GM12878 (cell line): ENCODE measurements around the gene DPH1. TPM values are rescaled to one million over a fixed set of nuclear protein-coding genes. Genes with fewer than 3 reads are reported as not detected.

Experiments used
- ATAC-seq: fragments of 200-7000 bp; cut with Tn5 transposase; 3 replicates; pipeline ENCODE4 v1.9.1; 2020; ENCODE audit warnings: mild to moderate bottlenecking, moderate library complexity
- BruUV-seq: library from RNA; stranded (reverse); fragments of 400-500 nt; replicated peaks from 2 replicates; lab custom pipeline; 2021; lab: Mats Ljungman, UMichigan
- CTCF ChIA-PET: fragments of 300-600 bp; sonication (Branson Sonifier 250); formaldehyde crosslinking; extraction: SDS; loops from one replicate; lab custom pipeline; 2021; ENCODE audit warnings: inconsistent platforms; lab: Yijun Ruan, JAX
- POLR2A ChIA-PET: fragments of 350-600 bp; formaldehyde crosslinking; extraction: SDS; loops from one replicate; lab custom pipeline; 2021; ENCODE audit warnings: inconsistent platforms; lab: Charles Lee
- RAD21 ChIA-PET: fragments of 300-600 bp; sonication (Branson Sonifier 250); formaldehyde crosslinking; loops from one replicate; lab custom pipeline; 2023; ENCODE audit warnings: antibody characterized with exemption; ENCODE audit not compliant: unreplicated experiment; lab: Charles Lee
- SMC1A ChIA-PET: fragments of 300-600 bp; sonication (Branson Sonifier 250); formaldehyde crosslinking; loops from one replicate; lab custom pipeline; 2023; ENCODE audit not compliant: unreplicated experiment, uncharacterized antibody; lab: Charles Lee
- DNase-seq: peaks from one replicate; pipeline ENCODE4 v3.0.0-alpha.2; 2011; ENCODE audit warnings: low read depth, low spot score
- FAIRE-seq: peaks from 3 replicates; lab custom pipeline; 2011; peaks lifted over from hg19 to GRCh38; lab: Jason Lieb, UNC
- H2AFZ ChIP-seq: 2 replicates; pipeline ENCODE4 v1.6.0; 2011; ENCODE audit warnings: low read depth, low read length, control low read depth; ENCODE audit not compliant: control insufficient read depth
- H3K27ac ChIP-seq: 2 replicates; pipeline ENCODE4 v1.5.1; 2011; ENCODE audit warnings: control low read depth; ENCODE audit not compliant: control insufficient read depth, insufficient read depth
- H3K27me3 ChIP-seq, 2 experiments: replicated peaks in 1 of 2; 2 replicates each; pipeline versions ENCODE4 v1.6.0 to v1.6.1; 2011; ENCODE audit warnings: low read length in 1 of 2; ENCODE audit not compliant: control insufficient read depth in 2 of 2, insufficient read depth in 2 of 2
- H3K36me3 ChIP-seq, 2 experiments: 2 replicates each; pipeline ENCODE4 v1.5.1; 2011; ENCODE audit warnings: low read length in 1 of 2; ENCODE audit not compliant: control insufficient read depth in 2 of 2, insufficient read depth in 2 of 2
- H3K4me1 ChIP-seq: 2 replicates; pipeline ENCODE4 v1.6.1; 2011; ENCODE audit warnings: mild to moderate bottlenecking, low read length, moderate library complexity, mixed read lengths; ENCODE audit not compliant: control insufficient read depth, insufficient read depth
- H3K4me2 ChIP-seq: 2 replicates; pipeline ENCODE4 v1.6.0; 2011; ENCODE audit warnings: control low read depth; ENCODE audit not compliant: control insufficient read depth, insufficient read depth
- H3K4me3 ChIP-seq: fragments of 200-600 bp; sonication (generic); 2 replicates; pipeline ENCODE4 v1.5.1; 2016
- H3K79me2 ChIP-seq: 2 replicates; pipeline ENCODE4 v1.6.0; 2011; ENCODE audit warnings: low read length; ENCODE audit not compliant: control insufficient read depth, insufficient read depth
- H3K9ac ChIP-seq: 2 replicates; pipeline ENCODE4 v1.8.0; 2011; ENCODE audit warnings: low read length, control low read depth, mixed read lengths; ENCODE audit not compliant: control insufficient read depth, insufficient read depth
- H3K9me3 ChIP-seq: replicated peaks from 3 replicates; pipeline ENCODE4 v1.5.1; 2011; ENCODE audit warnings: mild to moderate bottlenecking, low read length; ENCODE audit not compliant: control insufficient read depth, insufficient read depth
- H4K20me1 ChIP-seq: 2 replicates; pipeline ENCODE4 v1.6.0; 2011; ENCODE audit not compliant: control insufficient read depth, insufficient read depth
- BACH1 ChIP-seq: fragments of 450-650 bp; IDR thresholded peaks from 2 replicates; pipeline ENCODE4 v1.6.1; 2017; ENCODE audit warnings: mild to moderate bottlenecking, borderline replicate concordance
- CHD2 ChIP-seq: IDR thresholded peaks from 2 replicates; pipeline ENCODE4 v1.6.1; 2011; ENCODE audit warnings: low read depth, low read length, improper control_type of control experiment, borderline replicate concordance
- GABPA ChIP-seq: IDR thresholded peaks from 2 replicates; pipeline ENCODE4 v1.6.1; 2014; ENCODE audit warnings: antibody characterized with exemption, low read depth, mild to moderate bottlenecking, inconsistent platforms
- IKZF2 ChIP-seq, 2 experiments: fragments of 450-650 bp; IDR thresholded peaks; 2 replicates each; pipeline ENCODE4 v1.6.1; 2017; ENCODE audit warnings: mild to moderate bottlenecking in 2 of 2, moderate library complexity in 2 of 2
- KLF5 ChIP-seq: fragments of 450-650 bp; IDR thresholded peaks from 2 replicates; pipeline ENCODE4 v1.6.1; 2014; ENCODE audit warnings: mild to moderate bottlenecking; ENCODE audit not compliant: partially characterized antibody
- NFYB ChIP-seq: IDR thresholded peaks from 2 replicates; pipeline ENCODE4 v1.6.1; 2011; ENCODE audit warnings: low read depth, mild to moderate bottlenecking, low read length, improper control_type of control experiment, moderate library complexity; ENCODE audit not compliant: insufficient read depth
- PBX3 ChIP-seq: IDR thresholded peaks from 2 replicates; pipeline ENCODE4 v1.6.1; 2011; ENCODE audit warnings: mild to moderate bottlenecking, low read depth, low read length, moderate library complexity; ENCODE audit not compliant: insufficient replicate concordance
- POLR2A ChIP-seq: IDR thresholded peaks from 2 replicates; pipeline ENCODE4 v1.6.1; 2011; ENCODE audit warnings: low read depth, mild to moderate bottlenecking, low read length
- RAD21 ChIP-seq: IDR thresholded peaks from 2 replicates; pipeline ENCODE4 v1.6.1; 2011; ENCODE audit warnings: mild to moderate bottlenecking, low read depth, low read length, moderate library complexity; ENCODE audit not compliant: insufficient read depth
- RAD51 ChIP-seq: fragments of 450-650 bp; IDR thresholded peaks from 2 replicates; pipeline ENCODE4 v1.6.1; 2016; ENCODE audit warnings: moderate library complexity, mild to moderate bottlenecking, inconsistent platforms
- RUNX3 ChIP-seq: IDR thresholded peaks from 2 replicates; pipeline ENCODE4 v1.6.1; 2012; ENCODE audit warnings: low read length, inconsistent platforms
- SREBF2 ChIP-seq: IDR thresholded peaks from 2 replicates; pipeline ENCODE4 v1.6.1; 2012; ENCODE audit warnings: mild to moderate bottlenecking, low read length
- STAT1 ChIP-seq: fragments of 450-650 bp; conservative IDR thresholded peaks from 2 replicates; pipeline ENCODE4 v1.6.1; 2014; ENCODE audit warnings: antibody characterized with exemption, mild to moderate bottlenecking
- TCF12 ChIP-seq: IDR thresholded peaks from 2 replicates; pipeline ENCODE4 v1.6.1; 2011; ENCODE audit warnings: low read depth, mild to moderate bottlenecking, low read length
- ZNF207 ChIP-seq: fragments of 450-650 bp; IDR thresholded peaks from 2 replicates; pipeline ENCODE4 v1.6.1; 2014; ENCODE audit warnings: antibody characterized with exemption, mild to moderate bottlenecking, borderline replicate concordance
- ZNF217 ChIP-seq: fragments of 450-650 bp; IDR thresholded peaks from 2 replicates; pipeline ENCODE4 v1.6.1; 2017; ENCODE audit warnings: antibody characterized with exemption, mild to moderate bottlenecking
- WGBS: methylation state at CpG from one replicate; pipeline ENCODE4 v1.1.6; 2016; ENCODE audit warnings: low lambda C conversion rate; ENCODE audit not compliant: insufficient replicate concordance, insufficient coverage; ENCODE audit errors: missing lambda C conversion rate; 5-methylcytosine and 5-hydroxymethylcytosine counted together
- in situ Hi-C: fragments of 300-500 bp; cut with MboI; formaldehyde crosslinking; loops from 9 replicates; pipeline ENCODE4 v1.14.3; 2018; ENCODE audit warnings: mixed read lengths
- intact Hi-C: fragments of 100-400 bp; cut with micrococcal nuclease; formaldehyde crosslinking; loops from one replicate; pipeline ENCODE4 v1.14.2; 2022; ENCODE audit not compliant: unreplicated experiment
- polyA plus RNA-seq, 11 experiments: library from polyadenylated mRNA; depleted of rRNA in 4 of 11; unstranded in 6 of 11; stranded (reverse) in 5 of 11; fragments of >200 nt; fragmentation: Nextera tagmentation in 4 of 11; fragmentation: Illumina TruSeq in 1 of 11; extraction: Ambion mirVana in 4 of 11; extraction: Trizol in 1 of 11; gene quantifications; 1 replicate in 1 of 11; 2 replicates in 10 of 11; pipeline versions ENCODE4 v1.2.1 to v1.2.3, GENCODE V29; 2011 to 2016; ENCODE audit warnings: inconsistent platforms in 2 of 11, missing spikeins in 2 of 11, low read depth in 1 of 11
- total RNA-seq, 4 experiments: library from RNA; depleted of rRNA in 3 of 4; stranded (reverse); fragments of >200 nt in 3 of 4; fragmentation: Illumina TruSeq in 1 of 4; extraction: Trizol in 1 of 4; gene quantifications; 2 replicates each; pipeline versions ENCODE4 v1.2.1 to v1.2.3, GENCODE V29; 2013 to 2021
- TF ChIP-seq, protein P1 (sequence below): IDR thresholded peaks from 2 replicates; pipeline ENCODE4 v1.6.1; 2012; ENCODE audit warnings: low read depth, low read length, improper control_type of control experiment

Gene DPH1
- total and polyA plus RNA-seq, 10 of the 15 experiments (the other 5 are each of a cell fraction or from before 2014, with no cell fraction given), result 0.29 to 33.6 (median 20.2) TPM

DNA sequence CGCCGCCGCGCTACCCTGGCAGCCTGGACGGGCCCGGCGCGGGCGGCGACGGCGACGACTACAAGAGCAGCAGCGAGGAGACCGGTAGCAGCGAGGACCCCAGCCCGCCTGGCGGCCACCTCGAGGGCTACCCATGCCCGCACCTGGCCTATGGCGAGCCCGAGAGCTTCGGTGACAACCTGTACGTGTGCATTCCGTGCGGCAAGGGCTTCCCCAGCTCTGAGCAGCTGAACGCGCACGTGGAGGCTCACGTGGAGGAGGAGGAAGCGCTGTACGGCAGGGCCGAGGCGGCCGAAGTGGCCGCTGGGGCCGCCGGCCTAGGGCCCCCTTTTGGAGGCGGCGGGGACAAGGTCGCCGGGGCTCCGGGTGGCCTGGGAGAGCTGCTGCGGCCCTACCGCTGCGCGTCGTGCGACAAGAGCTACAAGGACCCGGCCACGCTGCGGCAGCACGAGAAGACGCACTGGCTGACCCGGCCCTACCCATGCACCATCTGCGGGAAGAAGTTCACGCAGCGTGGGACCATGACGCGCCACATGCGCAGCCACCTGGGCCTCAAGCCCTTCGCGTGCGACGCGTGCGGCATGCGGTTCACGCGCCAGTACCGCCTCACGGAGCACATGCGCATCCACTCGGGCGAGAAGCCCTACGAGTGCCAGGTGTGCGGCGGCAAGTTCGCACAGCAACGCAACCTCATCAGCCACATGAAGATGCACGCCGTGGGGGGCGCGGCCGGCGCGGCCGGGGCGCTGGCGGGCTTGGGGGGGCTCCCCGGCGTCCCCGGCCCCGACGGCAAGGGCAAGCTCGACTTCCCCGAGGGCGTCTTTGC is 28.0 kb downstream of the DPH1 start (continued):
- TF ChIP-seq KLF5, result peak; percentile 18
- TF ChIP-seq RAD51, result peak; percentile 54; the same call in 1 of the 2 replicates
- TF ChIP-seq TCF12, result peak; percentile 63; the same call in 1 of the 2 replicates
- TF ChIP-seq, protein P1, sequence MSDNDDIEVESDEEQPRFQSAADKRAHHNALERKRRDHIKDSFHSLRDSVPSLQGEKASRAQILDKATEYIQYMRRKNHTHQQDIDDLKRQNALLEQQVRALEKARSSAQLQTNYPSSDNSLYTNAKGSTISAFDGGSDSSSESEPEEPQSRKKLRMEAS, result peak; percentile 72; the same call in 1 of the 2 replicates
- 0 out of 2 replicates have a peak, but pooled peaks have one; percentile 37 for TF ChIP-seq ZNF217
- TF ChIP-seq ZNF207, result no peak

DNA sequence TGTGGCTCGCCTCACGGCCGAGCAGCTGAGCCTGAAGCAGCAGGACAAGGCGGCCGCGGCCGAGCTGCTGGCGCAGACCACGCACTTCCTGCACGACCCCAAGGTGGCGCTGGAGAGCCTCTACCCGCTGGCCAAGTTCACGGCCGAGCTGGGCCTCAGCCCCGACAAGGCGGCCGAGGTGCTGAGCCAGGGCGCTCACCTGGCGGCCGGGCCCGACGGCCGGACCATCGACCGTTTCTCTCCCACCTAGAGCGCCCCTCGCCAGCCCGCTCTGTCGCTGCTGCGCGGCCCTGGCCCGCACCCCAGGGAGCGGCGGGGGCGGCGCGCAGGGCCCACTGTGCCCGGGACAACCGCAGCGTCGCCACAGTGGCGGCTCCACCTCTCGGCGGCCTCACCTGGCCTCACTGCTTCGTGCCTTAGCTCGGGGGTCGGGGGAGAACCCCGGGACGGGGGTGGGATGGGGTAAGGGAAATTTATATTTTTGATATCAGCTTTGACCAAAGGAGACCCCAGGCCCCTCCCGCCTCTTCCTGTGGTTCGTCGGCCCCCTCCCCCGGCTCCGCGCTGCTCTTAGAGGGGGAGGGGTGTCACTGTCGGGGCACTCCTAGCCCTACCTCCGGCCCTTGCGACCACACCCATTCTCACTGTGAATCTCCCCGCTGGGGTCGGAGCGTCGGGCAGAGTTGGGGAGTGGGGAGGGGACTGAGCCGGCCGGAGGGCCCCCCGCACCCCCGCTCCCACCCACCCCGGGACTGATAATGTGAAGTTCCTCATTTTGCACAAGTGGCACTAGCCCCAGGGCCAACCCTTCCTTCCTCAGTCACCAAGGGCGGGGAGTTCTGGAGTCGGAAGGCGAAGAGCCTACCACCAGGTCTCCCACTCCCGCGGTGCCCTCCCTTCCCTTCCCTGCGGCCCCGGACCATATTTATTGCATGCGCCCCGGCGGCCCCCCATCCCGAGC is 28.9 kb downstream of the DPH1 start:
- RAD21 ChIA-PET, result interaction anchor here (0.7 to 8.4 kb wide), 24 partner anchors 10 to 277 kb away, joined by 3 to 271 read pairs (median 6); partner anchors contain the start of gene TSR1
- Histone ChIP-seq H3K36me3 (peaks cover 15 to 24% of the 10 kb centered on the region in 2 experiments), H3K4me3 (peak overlapping the region; percentile 95), H3K27me3 (no peaks in the 10 kb centered on the region), H3K27ac (peak overlapping the region; percentile 84), H3K79me2 (peaks cover 59% of the 10 kb centered on the region), H4K20me1 (no peaks in the 10 kb centered on the region), H3K4me1 (peaks cover 41% of the 10 kb centered on the region), H2AFZ (peak overlapping the region; percentile 17; the same call in 1 of the 2 replicates), H3K9me3 (no peaks in the 10 kb centered on the region; the same call in 2 of the 3 replicates), H3K4me2 (peak overlapping the region; percentile 81), H3K9ac (peak overlapping the region; percentile 80)
- intact Hi-C loops (loop anchor here (1.0 to 5.0 kb wide), 2 partner anchors 33 to 111 kb away; no protein-coding TSS in a partner anchor), in situ Hi-C loops (no loop called here)
- 14% methylated on average over 65 of the region's 78 CpGs for WGBS
- SMC1A ChIA-PET, result interaction anchor here (0.9 to 8.6 kb wide), 25 partner anchors 11 to 295 kb away, joined by 3 to 141 read pairs (median 6); no protein-coding TSS in a partner anchor
- CTCF ChIA-PET, result interaction anchor here (0.6 to 8.4 kb wide), 34 partner anchors 10 to 277 kb away, joined by 3 to 265 read pairs (median 4); partner anchors contain the start of gene TSR1
- peak; percentile 56 for ATAC-seq
- POLR2A ChIA-PET, result interaction anchor here (0.6 to 6.7 kb wide), 19 partner anchors 10 to 337 kb away, joined by 3 to 61 read pairs (median 4); no protein-coding TSS in a partner anchor
- FAIRE-seq, result peak; percentile 41
- no peak for DNase-seq
- BruUV-seq, result no TSS peak
- TF ChIP-seq RAD21 (peak; percentile 62), NFYB (no peak), PBX3 (peak; percentile 4), POLR2A (peak; percentile 73), GABPA (no peak), BACH1 (peak; percentile 60; the same call in 1 of the 2 replicates), SREBF2 (no peak), RUNX3 (no peak), IKZF2 (IDR thresholded peaks at IDR 0.05) (no peak), CHD2 (0 out of 2 replicates have a peak, but pooled peaks have one; percentile 17), STAT1 (0 out of 2 replicates have a peak, but pooled peaks have one; percentile 38)
